ENCODE measurements around the gene LENG9.
"Not testable (repeated sequence)": the region's sequence is repeated elsewhere in the genome, so short reads cannot be mapped to it uniquely, and the experiment has no call there.

LENG9 gene

GRCh38 chr19:54478677-54479266 is 15.2 kb upstream of the LENG9 start:
- DNase-seq (ENCODE audit: low read depth), result peak; percentile 35

GRCh38 chr19:54477650-54478049 is 14.1 kb upstream of the LENG9 start:
- DNase-seq (ENCODE audit: low read depth), result no peak

GRCh38 chr19:54475706-54476105 is 12.1 kb upstream of the LENG9 start:
- DNase-seq (ENCODE audit: low read depth), result no peak

- no peak for DNase-seq (ENCODE audit: low read depth)
Measured at GRCh38 chr19:54473892-54474372, 10.4 kb upstream of the LENG9 start.

GRCh38 chr19:54473071-54473891 is 9.7 kb upstream of the LENG9 start, which contains the start of gene CDC42EP5:
Gene CDC42EP5 (minus strand): TSS chr19:54473296. CDS start chr19:54465547, 7,749 bp downstream.
- peak; percentile 81 for DNase-seq (ENCODE audit: low read depth)

GRCh38 chr19:54470991-54471782 is 7.6 kb upstream of the LENG9 start:
- no peak for DNase-seq (ENCODE audit: low read depth)

GRCh38 chr19:54470276-54470887 is 6.8 kb upstream of the LENG9 start:
- no peak for DNase-seq (ENCODE audit: low read depth)

GRCh38 chr19:54469496-54469934 is 5.9 kb upstream of the LENG9 start:
- DNase-seq (ENCODE audit: low read depth), result no peak

GRCh38 chr19:54466110-54466480 is 2.5 kb upstream of the LENG9 start:
- DNase-seq (ENCODE audit: low read depth), result not testable (repeated sequence)

GRCh38 chr19:54465426-54466109 is 2.0 kb upstream of the LENG9 start:
- no peak for DNase-seq (ENCODE audit: low read depth)

- DNase-seq (ENCODE audit: low read depth), result peak; percentile 70
Measured at GRCh38 chr19:54464630-54465425, 1.2 kb upstream of the LENG9 start.

GRCh38 chr19:54464044-54464629 is 559 bp upstream of the LENG9 start:
- DNase-seq (ENCODE audit: low read depth), result no peak

- DNase-seq (ENCODE audit: low read depth), result no peak
Measured at GRCh38 chr19:54462655-54463530, 685 bp downstream of the LENG9 start.

- DNase-seq (ENCODE audit: low read depth), result no peak
Measured at GRCh38 chr19:54462047-54462654, 1.4 kb downstream of the LENG9 start.

GRCh38 chr19:54461613-54462012 is 2.0 kb downstream of the LENG9 start:
- DNase-seq (ENCODE audit: low read depth), result no peak

- DNase-seq (ENCODE audit: low read depth), result no peak
Measured at GRCh38 chr19:54461210-54461609, 2.4 kb downstream of the LENG9 start.

- DNase-seq (ENCODE audit: low read depth), result no peak
Measured at GRCh38 chr19:54460230-54461005, 3.2 kb downstream of the LENG9 start.
